HG02870 (cell line): ENCODE data around the gene DNAL4.
A peak's percentile ranks its signal among the peaks of the same experiment; 100 is the strongest.

Experiments used
- ATAC-seq: cut with Tn5 transposase; IDR thresholded peaks from one replicate; pipeline ENCODE4 v1.9.1; 2021; ENCODE audit warnings: mild to moderate bottlenecking, moderate library complexity; ENCODE audit not compliant: unreplicated experiment

DNAL4 gene

GRCh38 chr22:38760477-38761201 lies 33.3 kb downstream of the DNAL4 start:
- ATAC-seq = no peak

GRCh38 chr22:38759005-38759404 lies 34.9 kb downstream of the DNAL4 start:
- ATAC-seq = no peak

DNA sequence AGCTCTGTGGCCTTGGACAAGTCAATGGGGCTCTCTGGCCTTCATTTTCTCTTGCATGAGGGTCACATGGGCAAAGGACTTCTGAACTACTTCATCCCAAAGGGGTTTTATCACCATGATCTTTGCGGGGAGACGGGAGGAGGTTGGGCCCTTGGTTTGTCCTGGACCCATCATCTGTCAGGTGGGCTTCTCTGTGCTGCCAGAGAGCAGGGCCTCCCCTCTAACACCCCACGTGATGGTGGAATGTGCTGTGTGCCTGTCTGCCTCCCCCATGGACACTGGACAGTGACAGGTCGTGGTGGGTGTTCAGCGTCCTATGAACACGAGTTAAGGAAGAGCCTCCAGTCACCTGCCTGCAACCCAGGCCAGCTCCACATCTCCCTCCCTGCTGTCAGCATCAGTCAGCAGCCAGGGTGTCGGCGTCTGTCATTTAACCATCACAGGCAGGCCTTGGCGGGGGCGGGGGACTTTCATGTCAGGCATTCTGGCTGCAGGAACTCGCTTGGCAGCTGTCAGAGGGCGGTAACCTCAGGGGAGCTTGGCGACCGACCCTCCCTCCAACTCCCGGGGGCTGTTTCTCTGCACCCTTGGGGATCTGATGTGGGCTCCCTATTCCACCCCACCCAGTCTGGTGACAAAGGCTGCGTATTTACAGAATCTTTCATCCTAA lies 35.5 kb downstream of the DNAL4 start:
- no peak for ATAC-seq

GRCh38 chr22:38757464-38757757 lies 36.5 kb downstream of the DNAL4 start:
- ATAC-seq = no peak

GRCh38 chr22:38756711-38757463 lies 37.1 kb downstream of the DNAL4 start:
- no peak for ATAC-seq

DNA sequence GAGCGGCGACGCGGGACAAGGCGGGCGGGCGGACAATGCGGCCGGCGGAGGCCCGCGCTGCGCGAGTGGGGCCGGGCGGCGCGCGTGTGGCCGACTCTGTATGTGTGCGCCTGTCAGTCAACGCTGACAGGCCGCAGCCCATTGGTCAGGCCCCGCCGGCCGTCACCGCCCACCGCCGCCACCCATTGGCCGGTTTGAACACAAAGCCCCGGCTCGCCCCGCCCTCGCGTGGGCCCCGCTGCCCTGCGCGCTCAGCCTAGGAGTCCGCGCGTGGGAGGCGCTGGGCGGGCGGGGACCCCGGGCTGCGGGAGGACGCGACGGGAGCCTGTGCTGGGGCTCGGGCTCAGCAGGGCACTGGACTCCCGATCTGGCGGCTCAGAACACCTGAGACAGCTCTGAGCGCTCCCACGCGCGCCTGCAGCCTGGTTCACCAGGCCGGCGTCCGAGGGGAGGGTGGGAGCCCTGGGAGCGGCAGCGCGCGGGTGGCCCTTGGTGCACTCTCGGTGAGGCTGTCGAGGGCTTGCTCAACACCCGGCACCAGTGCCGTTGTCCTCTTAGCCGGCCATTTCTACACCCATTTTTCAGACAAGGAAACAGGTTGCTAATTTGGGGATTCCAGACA lies 37.9 kb downstream of the DNAL4 start, which contains the start of gene SUN2:
Gene SUN2 (minus strand): TSS at position 88 of the 622 bp plus-strand sequence. CDS start 3,370 bp downstream, outside the sequence.
- ATAC-seq = peak; percentile 63

- ATAC-seq = peak; percentile 25
Measured at GRCh38 chr22:38755155-38755910, 38.6 kb downstream of the DNAL4 start.

- no peak for ATAC-seq
Measured at GRCh38 chr22:38754751-38755154, 39.2 kb downstream of the DNAL4 start.

DNA sequence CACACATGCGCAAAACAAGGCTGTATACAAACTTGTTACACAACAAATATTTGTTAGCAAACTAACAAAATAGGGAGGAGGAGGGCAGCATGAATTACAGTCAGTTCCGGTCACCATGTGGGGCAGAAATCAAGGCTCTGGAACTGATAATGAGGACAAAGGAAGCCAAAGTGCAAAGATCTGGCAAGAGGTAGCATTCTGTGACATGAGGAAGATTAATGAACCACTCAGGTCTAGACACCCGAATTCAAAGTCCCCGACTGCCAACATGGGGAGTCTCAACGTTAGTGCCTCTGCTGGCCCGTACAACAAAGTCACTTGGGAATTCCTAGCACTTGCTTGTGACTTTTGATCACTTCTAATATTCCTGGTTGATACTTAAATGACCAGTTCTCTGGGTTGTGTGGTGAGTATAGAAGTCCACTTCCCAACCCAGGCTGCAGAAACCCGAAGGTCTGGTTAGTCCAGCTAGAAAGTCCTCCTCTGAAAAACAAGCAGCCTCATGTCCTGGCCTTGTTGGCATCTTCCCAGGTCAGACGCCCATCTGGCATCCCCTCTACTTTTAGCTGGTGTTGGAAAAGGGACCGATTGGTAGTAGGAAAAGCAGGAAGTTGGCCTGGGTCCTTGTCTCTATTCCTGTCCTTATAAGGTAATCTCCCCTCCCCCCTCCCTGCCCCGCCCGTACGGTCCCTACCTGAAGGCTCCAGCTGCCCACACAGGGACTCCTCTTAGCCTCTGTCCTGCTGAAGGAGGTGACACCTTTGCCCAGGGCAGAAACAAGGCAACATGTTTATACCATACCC lies 39.8 kb downstream of the DNAL4 start:
- no peak for ATAC-seq

DNA sequence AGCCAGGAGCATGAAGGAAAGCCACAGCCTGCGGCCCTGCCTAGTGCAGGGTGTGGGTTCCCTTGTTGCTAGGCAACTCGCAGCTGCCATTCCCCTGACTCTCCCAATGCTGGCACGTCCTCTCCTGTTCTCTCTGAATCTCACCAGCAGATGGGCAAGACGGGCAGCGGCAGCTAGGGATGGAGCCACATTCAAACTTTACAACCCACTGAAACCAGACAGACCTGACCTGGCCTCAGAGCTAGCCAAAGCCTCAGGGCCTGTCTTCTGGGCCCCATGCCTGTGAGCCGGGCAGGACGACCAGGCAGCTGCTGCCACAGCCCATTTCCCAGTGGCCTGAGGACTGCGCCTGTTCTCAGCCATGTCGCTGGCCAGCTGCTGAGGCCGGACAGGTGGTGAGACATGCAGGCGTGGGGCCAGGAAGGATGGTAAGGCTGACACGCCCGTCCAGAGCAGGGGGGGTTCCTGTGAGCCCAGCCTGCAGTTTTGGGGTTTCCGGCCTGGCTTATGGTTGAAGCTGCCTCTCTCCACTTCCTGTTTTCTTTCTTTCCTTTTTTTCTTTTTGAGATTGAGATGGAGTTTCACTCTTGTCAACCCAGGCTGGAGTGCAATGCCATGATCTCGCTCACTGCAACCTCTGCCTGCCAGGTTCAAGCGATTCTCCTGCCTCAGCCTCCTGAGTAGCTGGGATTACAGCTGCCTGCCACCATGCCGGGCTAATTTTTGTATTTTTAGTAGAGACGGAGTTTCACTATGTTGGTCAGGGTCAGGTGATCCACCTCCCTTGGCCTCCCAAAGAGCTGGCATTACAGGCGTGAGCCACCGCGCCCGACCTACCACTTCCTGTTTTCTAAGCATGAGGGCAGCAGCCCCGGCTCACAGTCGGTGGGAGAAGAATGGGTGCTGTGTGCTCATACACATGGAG lies 42.3 kb downstream of the DNAL4 start:
- no peak for ATAC-seq

DNA sequence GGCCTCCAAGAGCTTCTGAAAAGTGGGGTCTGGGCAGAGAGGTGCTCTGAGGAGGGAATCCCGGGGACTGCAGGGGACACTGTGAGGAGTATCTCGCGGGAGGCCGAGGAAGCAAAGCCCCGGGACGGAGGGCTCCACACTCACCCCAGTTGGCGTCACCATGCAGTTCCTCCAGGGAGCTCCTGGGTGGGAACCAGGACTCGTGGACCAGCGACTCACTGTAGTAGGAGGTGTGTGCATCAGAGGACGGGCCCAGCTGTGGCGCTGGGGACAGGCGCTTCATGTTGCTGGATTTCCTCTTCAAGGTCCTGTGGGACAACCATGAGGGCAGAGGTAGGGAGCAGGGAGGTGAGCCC lies 42.9 kb downstream of the DNAL4 start:
- ATAC-seq = no peak

DNA sequence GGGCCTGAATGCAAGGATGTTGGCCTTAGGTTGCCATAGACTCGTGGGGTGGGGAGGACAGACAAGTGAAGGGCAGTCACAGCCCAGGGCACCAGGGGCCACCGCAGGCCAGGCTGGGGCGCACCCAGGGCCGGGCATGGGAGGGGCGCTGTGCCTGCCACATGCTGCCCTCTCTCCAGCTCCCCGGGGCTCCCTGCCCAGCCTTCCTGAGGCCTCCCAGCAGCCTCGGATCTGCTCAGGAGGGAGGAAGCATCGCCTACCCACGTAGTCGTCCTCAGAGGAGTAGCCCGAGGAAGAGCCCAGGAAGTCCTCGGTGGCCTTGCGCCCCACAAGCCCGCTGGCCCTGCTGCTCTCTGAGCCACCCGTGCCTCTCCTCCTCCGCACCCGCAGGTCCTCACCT lies 43.3 kb downstream of the DNAL4 start:
- ATAC-seq = no peak

DNA sequence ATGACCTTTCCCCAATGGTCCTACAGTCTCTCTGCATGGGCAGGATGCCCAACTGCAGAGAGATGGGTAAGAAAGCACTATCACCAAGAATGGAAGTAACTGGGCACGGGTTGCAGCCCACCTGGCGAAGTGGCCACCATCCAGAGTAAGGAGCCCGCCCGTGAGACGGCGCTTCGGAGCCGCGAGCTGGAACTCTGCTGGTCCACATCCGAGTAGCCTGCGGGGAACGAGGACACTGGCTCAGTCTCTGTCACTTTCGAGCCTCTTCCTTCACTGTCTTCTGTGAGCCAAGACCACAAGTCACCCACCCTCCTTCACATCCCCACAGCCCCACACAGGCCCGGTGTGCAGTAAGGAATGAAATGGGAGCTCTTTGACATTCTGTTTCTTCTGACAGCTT lies 43.8 kb downstream of the DNAL4 start:
- no peak for ATAC-seq

GRCh38 chr22:38748487-38749136 lies 45.3 kb downstream of the DNAL4 start:
- no peak for ATAC-seq

DNA sequence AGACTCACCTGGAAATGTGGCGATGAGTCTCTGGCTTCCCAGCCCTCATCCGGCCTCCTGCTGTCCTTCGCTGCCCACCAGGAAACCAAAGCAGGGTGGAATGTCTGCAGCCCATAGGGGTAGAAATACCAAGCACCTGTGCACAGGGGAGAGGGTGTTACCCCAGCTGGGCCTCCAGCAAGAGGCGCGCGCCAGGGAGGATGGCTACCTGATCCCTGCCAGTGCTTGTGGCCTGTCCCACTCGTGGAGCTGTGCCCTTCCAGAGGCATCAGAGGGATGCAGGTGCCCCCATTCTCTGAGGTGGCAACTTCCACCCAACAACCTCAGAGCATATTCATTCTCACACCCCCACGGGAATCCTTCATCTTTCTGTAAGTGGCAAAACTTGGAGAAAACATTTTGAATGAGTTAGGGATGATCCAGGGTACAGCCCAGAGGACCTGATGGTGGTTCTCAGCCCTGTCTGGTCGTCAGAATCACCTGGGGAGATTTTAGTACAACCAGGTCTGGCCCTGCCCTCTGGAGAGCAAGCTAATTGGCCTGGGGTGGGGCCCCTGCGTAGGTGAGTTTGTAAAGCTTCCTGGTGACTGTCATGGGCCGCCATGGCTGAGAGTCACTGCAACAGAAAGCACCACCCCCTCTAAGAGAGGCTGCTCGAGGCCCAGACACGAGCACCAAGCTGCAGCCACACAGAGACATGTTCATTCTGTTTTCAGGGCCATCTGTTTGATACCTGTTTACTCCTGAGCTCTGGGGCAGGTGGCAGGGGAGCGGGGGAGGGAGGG lies 48.1 kb downstream of the DNAL4 start:
- ATAC-seq = no peak

DNA sequence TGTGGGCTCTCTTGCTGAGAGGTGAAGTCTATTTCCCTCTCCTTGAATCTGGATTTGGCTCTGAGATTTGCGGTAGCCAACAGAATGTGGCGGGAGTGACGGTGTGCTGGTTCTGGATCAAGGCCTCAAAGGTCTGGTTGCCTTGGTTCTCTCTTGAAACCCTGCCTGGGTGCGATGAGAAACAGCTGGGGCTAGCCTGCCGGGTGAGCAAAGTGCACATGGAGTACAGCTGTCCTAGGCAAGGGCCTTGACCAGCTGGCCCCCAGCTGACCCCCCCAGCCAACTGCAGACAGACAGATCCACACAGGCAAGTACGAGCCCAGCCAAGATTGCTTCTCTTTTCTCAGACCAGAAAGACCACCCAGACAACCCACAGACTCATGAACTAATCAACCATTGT lies 49.0 kb downstream of the DNAL4 start:
- no peak for ATAC-seq

GRCh38 chr22:38742176-38742942 lies 51.6 kb downstream of the DNAL4 start:
- no peak for ATAC-seq
